Uterus (tissue), 4 donors: Measurements from ENCODE around the gene PTPRM. TPM values are rescaled to one million over a fixed set of nuclear protein-coding genes. Genes with fewer than 3 reads are reported as not detected.

Experiments used
- DNase-seq, 2 donors: peaks; one replicate each; pipeline ENCODE4 v3.0.0-alpha.2; 2019 to 2020
- H3K27ac ChIP-seq, 2 donors: fragments of 200-600 bp; sonication (generic); 1 replicate in 1 of 2; 2 replicates in 1 of 2; pipeline ENCODE4 v1.5.1; 2016 to 2018
- H3K27me3 ChIP-seq, 2 donors: fragments of 200-600 bp; sonication (generic); one replicate each; pipeline ENCODE4 v1.5.1; 2018 to 2019; ENCODE audit warnings: control low read depth in 1 of 2
- H3K36me3 ChIP-seq, 2 donors: fragments of 200-600 bp; sonication (generic); one replicate each; pipeline ENCODE4 v1.5.1; 2019; ENCODE audit warnings: control low read depth in 1 of 2
- H3K4me1 ChIP-seq, 2 donors: fragments of 200-600 bp; sonication (generic); one replicate each; pipeline ENCODE4 v1.5.1; 2018 to 2019; ENCODE audit warnings: control low read depth in 1 of 2
- H3K4me3 ChIP-seq, 2 donors: fragments of 200-600 bp; sonication (generic); 1 replicate in 1 of 2; 2 replicates in 1 of 2; pipeline ENCODE4 v1.5.1; 2018 to 2019; ENCODE audit warnings: mild to moderate bottlenecking in 1 of 2
- H3K9me3 ChIP-seq, 2 donors: fragments of 200-600 bp; sonication (generic); one replicate each; pipeline ENCODE4 v1.5.1; 2019; ENCODE audit warnings: control low read depth in 1 of 2
- CTCF ChIP-seq, 4 experiments: fragments of 200-600 bp in 2 of 4; fragments of 450-650 bp in 2 of 4; sonication (generic) in 2 of 4; IDR thresholded peaks; one replicate each; pipeline ENCODE4 v1.5.1; 2016 to 2019; ENCODE audit warnings: antibody characterized with exemption in 4 of 4, mild to moderate bottlenecking in 2 of 4, moderate library complexity in 1 of 4
- POLR2A ChIP-seq, 2 donors: fragments of 450-650 bp; IDR thresholded peaks; one replicate each; pipeline ENCODE4 v1.6.1; 2016; ENCODE audit warnings: antibody characterized with exemption in 2 of 2, mild to moderate bottlenecking in 1 of 2, moderate library complexity in 1 of 2
- intact Hi-C: fragments of 100-400 bp; cut with DNase I; formaldehyde crosslinking; loops from one replicate; pipeline ENCODE4 v1.15.1; 2023; ENCODE audit warnings: low total_unique reads
- small RNA-seq: library from RNA; depleted of rRNA; stranded (forward); fragments of <200 nt; gene quantifications from one replicate; pipeline ENCODE3, GENCODE V24; 2016
- total RNA-seq, 4 donors: library from RNA; depleted of rRNA in 3 of 4; stranded (reverse); fragments of >200 nt in 3 of 4; gene quantifications; one replicate each; pipeline versions ENCODE4 v1.1.0 to v1.2.4, GENCODE V29; 2014 to 2023
- donor health status: DM: yes; HTN: yes; CAD: no.

PTPRM gene
- total RNA-seq, 4 donors from 2014 or later = 62.0 to 127 (median 85.7) TPM

- no peak for DNase-seq
- H3K27me3 ChIP-seq = no peaks in the 10 kb centered on the region
- H3K9me3 ChIP-seq = no peaks in the 10 kb centered on the region
- no peak overlapping the region for H3K4me3 ChIP-seq
- H3K4me1 ChIP-seq = no peaks in the 10 kb centered on the region
- TF ChIP-seq POLR2A (IDR thresholded peaks at IDR 0.05) (no peak), CTCF (IDR thresholded peaks at IDR 0.05) (no peak)
- intact Hi-C loops = no loop called here
- no peaks in the 10 kb centered on the region for H3K36me3 ChIP-seq
- no peak overlapping the region for H3K27ac ChIP-seq
Observed at GRCh38 chr18:8450898-8451665, 884.0 kb downstream of the PTPRM start.

- Histone ChIP-seq H3K27me3 (no peaks in the 10 kb centered on the region), H3K4me1 (no peaks in the 10 kb centered on the region), H3K36me3 (no peaks in the 10 kb centered on the region), H3K4me3 (no peak overlapping the region), H3K9me3 (no peaks in the 10 kb centered on the region), H3K27ac (no peak overlapping the region)
- no peak for DNase-seq
- intact Hi-C loops = no loop called here
- TF ChIP-seq CTCF (IDR thresholded peaks at IDR 0.05) (no peak), POLR2A (IDR thresholded peaks at IDR 0.05) (no peak)
Observed at GRCh38 chr18:8453528-8453927, 886.4 kb downstream of the PTPRM start.

GRCh38 chr18:8454136-8454535 lies 887.0 kb downstream of the PTPRM start:
- no peak overlapping the region for H3K4me3 ChIP-seq
- intact Hi-C loops = no loop called here
- H3K36me3 ChIP-seq = no peaks in the 10 kb centered on the region
- H3K27ac ChIP-seq = no peak overlapping the region
- no peaks in the 10 kb centered on the region for H3K27me3 ChIP-seq
- H3K4me1 ChIP-seq = no peaks in the 10 kb centered on the region
- no peak for TF ChIP-seq CTCF (IDR thresholded peaks at IDR 0.05)
- TF ChIP-seq POLR2A (IDR thresholded peaks at IDR 0.05) = no peak
- no peak for DNase-seq
- no peaks in the 10 kb centered on the region for H3K9me3 ChIP-seq

- intact Hi-C loops = no loop called here
- Histone ChIP-seq H3K4me1 (no peaks in the 10 kb centered on the region), H3K36me3 (no peaks in the 10 kb centered on the region), H3K27me3 (no peaks in the 10 kb centered on the region), H3K9me3 (no peaks in the 10 kb centered on the region), H3K27ac (no peak overlapping the region), H3K4me3 (no peak overlapping the region)
- TF ChIP-seq CTCF (IDR thresholded peaks at IDR 0.05) (no peak), POLR2A (IDR thresholded peaks at IDR 0.05) (no peak)
- DNase-seq = no peak
Observed at GRCh38 chr18:8455661-8456614, 888.8 kb downstream of the PTPRM start.

Small RNA genes within 50 kb of the gene (small RNA-seq; reads per million reads assigned to genes)
- gene AP001094.1 (not detected), gene RF00012 (not detected)
